Epithelial cell of esophagus (primary cell): Measurements from ENCODE around the gene RNF113B.

Experiments used
- DNase-seq: peaks from one replicate; pipeline ENCODE4 v3.0.0; 2010; ENCODE audit warnings: low read depth
- H3K4me3 ChIP-seq: 2 replicates; pipeline ENCODE4 v1.5.1; 2011; ENCODE audit warnings: mild to moderate bottlenecking, low read length, control low read depth
- CTCF ChIP-seq: IDR thresholded peaks from 2 replicates; pipeline ENCODE4 v1.5.1; 2011; ENCODE audit warnings: low read depth, mild to moderate bottlenecking, low read length, control low read depth, inconsistent platforms; ENCODE audit not compliant: insufficient read depth; ENCODE audit errors: missing control alignments

The RNF113B gene

GRCh38 chr13:98156259-98156658, 20.8 kb downstream of the RNF113B start:
- no peak for DNase-seq
- H3K4me3 ChIP-seq, result no peak overlapping the region
- no peak for TF ChIP-seq CTCF

GRCh38 chr13:98155475-98156109, 21.5 kb downstream of the RNF113B start:
- no peak for TF ChIP-seq CTCF
- DNase-seq, result peak; percentile 40
- H3K4me3 ChIP-seq, result no peak overlapping the region

GRCh38 chr13:98150832-98151479, 26.1 kb downstream of the RNF113B start:
- DNase-seq, result no peak
- no peak overlapping the region for H3K4me3 ChIP-seq
- TF ChIP-seq CTCF, result no peak

- TF ChIP-seq CTCF, result no peak
- no peak for DNase-seq
- no peak overlapping the region for H3K4me3 ChIP-seq
Observed at GRCh38 chr13:98147521-98147920, 29.5 kb downstream of the RNF113B start.

GRCh38 chr13:98144801-98145350, 32.2 kb downstream of the RNF113B start:
- no peak overlapping the region for H3K4me3 ChIP-seq
- peak; percentile 34 for TF ChIP-seq CTCF
- peak; percentile 50 for DNase-seq

- peak overlapping the region; percentile 46 for H3K4me3 ChIP-seq
- DNase-seq, result peak; percentile 31
- no peak for TF ChIP-seq CTCF
Observed at GRCh38 chr13:98144027-98144741, 32.9 kb downstream of the RNF113B start.
